C4-2B (cell line): ENCODE data around the gene ITPRID2.

Experiments used
- CTCF ChIP-seq: fragments of 450-650 bp; conservative IDR thresholded peaks from 2 replicates; pipeline ENCODE4 v1.5.1; 2017; ENCODE audit warnings: mild to moderate bottlenecking
- ZFX ChIP-seq: fragments of 450-650 bp; IDR thresholded peaks from 2 replicates; pipeline ENCODE4 v1.6.1; 2017

DNA sequence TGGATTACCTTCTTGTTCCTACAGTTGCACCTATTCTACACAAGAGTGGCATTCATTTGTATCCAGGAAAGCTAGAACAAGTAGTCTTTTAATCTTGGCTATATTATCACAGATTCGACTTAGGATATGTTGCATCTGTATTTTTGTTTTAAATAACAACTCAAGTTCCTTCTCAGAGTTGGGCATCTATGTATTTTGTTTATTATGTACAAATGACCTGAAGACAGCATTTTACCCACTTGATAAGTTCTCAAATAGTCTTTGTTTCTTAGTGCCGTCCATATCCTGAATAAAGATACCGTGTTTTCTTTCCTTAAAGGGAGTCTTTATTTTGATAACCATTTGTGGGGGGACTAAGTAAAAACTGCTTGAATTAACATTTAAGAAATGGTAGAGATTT is 2.9 kb downstream of the ITPRID2 start:
- TF ChIP-seq CTCF (no peak), ZFX (no peak)
